A549 (cell line): ENCODE data around the gene GRB14. TPM values are rescaled to one million over a fixed set of nuclear protein-coding genes. Genes with fewer than 3 reads are reported as not detected.

ENCODE experiments used
- ATAC-seq, 2 experiments: fragments of 200-7000 bp in 1 of 2; fragments of >200 bp in 1 of 2; cut with Nextera tagmentation in 1 of 2; cut with Tn5 transposase in 1 of 2; 3 replicates each; pipeline versions ENCODE4 v1.8.0 to v1.9.1; 2018 to 2020; ENCODE audit warnings: mild to moderate bottlenecking in 1 of 2, moderate library complexity in 1 of 2
- CTCF ChIA-PET: fragments of 300-600 bp; sonication (Branson Sonifier 250); formaldehyde crosslinking; extraction: SDS; loops from one replicate; lab custom pipeline; 2021; ENCODE audit warnings: antibody characterized with exemption, inconsistent platforms; lab: Yijun Ruan, JAX
- POLR2A ChIA-PET: fragments of 350-600 bp; formaldehyde crosslinking; extraction: SDS; loops from one replicate; lab custom pipeline; 2021; ENCODE audit warnings: antibody characterized with exemption, inconsistent platforms; lab: Yijun Ruan, JAX
- DNase-seq, 2 experiments: peaks; one replicate each; pipeline versions ENCODE4 v3.0.0 to v3.0.0-alpha.2; 2011 to 2016; ENCODE audit warnings: low read depth in 1 of 2, low spot score in 1 of 2
- FAIRE-seq: peaks from 2 replicates; lab custom pipeline; 2011; peaks lifted over from hg19 to GRCh38; lab: Jason Lieb, UNC
- H3K27ac ChIP-seq, 2 experiments: fragments of >200 bp; sonication (Bioruptor Twin); formaldehyde crosslinking; 3 replicates each; pipeline ENCODE4 v1.5.1; 2016 to 2017
- H3K4me1 ChIP-seq: fragments of >200 bp; sonication (Bioruptor Twin); formaldehyde crosslinking; 3 replicates; pipeline ENCODE4 v1.6.1; 2016
- H3K4me2 ChIP-seq: fragments of >200 bp; sonication (Bioruptor Twin); formaldehyde crosslinking; 3 replicates; pipeline ENCODE4 v1.6.1; 2016
- H3K4me3 ChIP-seq: fragments of >200 bp; sonication (Bioruptor Twin); formaldehyde crosslinking; 3 replicates; pipeline ENCODE4 v1.5.1; 2016
- H3K9me3 ChIP-seq: fragments of >200 bp; sonication (Bioruptor Twin); formaldehyde crosslinking; 3 replicates; pipeline ENCODE4 v1.6.1; 2016
- CHD2 ChIP-seq: fragments of 150-350 bp; IDR thresholded peaks from 2 replicates; pipeline ENCODE4 v1.6.1; 2014; ENCODE audit warnings: low read length; ENCODE audit not compliant: partially characterized antibody
- CTCF ChIP-seq: fragments of >200 bp; sonication (Bioruptor Twin); formaldehyde crosslinking; IDR thresholded peaks from 3 replicates; pipeline ENCODE4 v1.5.1; 2016
- EHF ChIP-seq: fragments of 250-450 bp; sonication (Bioruptor Pico); IDR thresholded peaks from 2 replicates; pipeline ENCODE4 v1.5.0; 2020; ENCODE audit warnings: mild to moderate bottlenecking
- EHMT2 ChIP-seq: fragments of 200-600 bp; sonication (generic); IDR thresholded peaks from 2 replicates; pipeline ENCODE4 v1.6.1; 2016; ENCODE audit warnings: antibody characterized with exemption, low read depth, mild to moderate bottlenecking, moderate library complexity
- HES2 ChIP-seq: fragments of >200 bp; sonication (Bioruptor Twin); formaldehyde crosslinking; IDR thresholded peaks from 2 replicates; pipeline ENCODE4 v1.6.1; 2016
- HMGXB4 ChIP-seq: fragments of 250-450 bp; sonication (Bioruptor Pico); IDR thresholded peaks from 2 replicates; pipeline ENCODE4 v1.5.0; 2021; ENCODE audit warnings: mild to moderate bottlenecking, moderate library complexity, borderline replicate concordance
- HOXB5 ChIP-seq: fragments of 250-450 bp; sonication (Bioruptor Pico); IDR thresholded peaks from 2 replicates; pipeline ENCODE4 v1.5.0; 2020; ENCODE audit warnings: mild to moderate bottlenecking, moderate library complexity
- MAFK ChIP-seq: fragments of 450-650 bp; IDR thresholded peaks from 2 replicates; pipeline ENCODE4 v1.6.1; 2014; ENCODE audit not compliant: partially characterized antibody
- NFE2L2 ChIP-seq: fragments of 150-350 bp; conservative IDR thresholded peaks from 2 replicates; pipeline ENCODE4 v1.6.1; 2014; ENCODE audit warnings: low read length
- PHF8 ChIP-seq: fragments of 200-600 bp; sonication (generic); IDR thresholded peaks from 2 replicates; pipeline ENCODE4 v1.6.1; 2016; ENCODE audit warnings: low read depth, mild to moderate bottlenecking, antibody characterized with exemption, moderate library complexity, borderline replicate concordance
- RAD21 ChIP-seq, 2 experiments: fragments of >200 bp in 1 of 2; sonication (Bioruptor Twin) in 1 of 2; formaldehyde crosslinking in 1 of 2; IDR thresholded peaks in 1 of 2; conservative IDR thresholded peaks in 1 of 2; 2 replicates in 1 of 2; 3 replicates in 1 of 2; pipeline ENCODE4 v1.6.1; 2012 to 2018; ENCODE audit warnings: inconsistent platforms in 1 of 2
- RCOR1 ChIP-seq: fragments of 150-350 bp; IDR thresholded peaks from 2 replicates; pipeline ENCODE4 v1.6.1; 2014; ENCODE audit warnings: antibody characterized with exemption, low read length, low read depth
- RFX5 ChIP-seq: fragments of 450-650 bp; IDR thresholded peaks from 2 replicates; pipeline ENCODE4 v1.7.1; 2014; ENCODE audit warnings: antibody characterized with exemption, mild to moderate bottlenecking, moderate library complexity
- SMC3 ChIP-seq: fragments of >200 bp; sonication (Bioruptor Twin); formaldehyde crosslinking; IDR thresholded peaks from 3 replicates; pipeline ENCODE4 v1.6.1; 2018; ENCODE audit warnings: inconsistent platforms
- SREBF2 ChIP-seq: fragments of 450-650 bp; IDR thresholded peaks from 2 replicates; pipeline ENCODE4 v1.6.1; 2014; ENCODE audit warnings: mild to moderate bottlenecking, moderate library complexity
- TP53 ChIP-seq: fragments of 250-450 bp; sonication (Bioruptor Pico); IDR thresholded peaks from 2 replicates; pipeline ENCODE4 v1.5.0; 2021; ENCODE audit warnings: mild to moderate bottlenecking, moderate library complexity
- USF2 ChIP-seq: fragments of 450-650 bp; IDR thresholded peaks from 2 replicates; pipeline ENCODE4 v1.6.1; 2014; ENCODE audit warnings: antibody characterized with exemption
- ZSCAN20 ChIP-seq: fragments of 250-450 bp; sonication (Bioruptor Pico); IDR thresholded peaks from 2 replicates; pipeline ENCODE4 v1.8.0; 2022; ENCODE audit warnings: mild to moderate bottlenecking, moderate library complexity
- WGBS: methylation state at CpG from one replicate; pipeline ENCODE4 v1.1.6; 2017; ENCODE audit errors: missing lambda C conversion rate; 5-methylcytosine and 5-hydroxymethylcytosine counted together
- polyA plus RNA-seq, 4 experiments: library from polyadenylated mRNA; depleted of rRNA in 3 of 4; stranded (reverse); fragments of >200 nt; fragmentation: RNase III in 1 of 4; extraction: RNeasy Plus Mini Kit Qiagen cat#74134 plus additional on column Dnase treatment in 1 of 4; gene quantifications; 2 replicates in 3 of 4; 3 replicates in 1 of 4; pipeline ENCODE4 v1.2.3, GENCODE V29; 2011 to 2017

GRB14 gene
- polyA plus RNA-seq, 2 of the 4 experiments (the other 2 are of a cell fraction): 18.6 to 26.0 TPM

DNA sequence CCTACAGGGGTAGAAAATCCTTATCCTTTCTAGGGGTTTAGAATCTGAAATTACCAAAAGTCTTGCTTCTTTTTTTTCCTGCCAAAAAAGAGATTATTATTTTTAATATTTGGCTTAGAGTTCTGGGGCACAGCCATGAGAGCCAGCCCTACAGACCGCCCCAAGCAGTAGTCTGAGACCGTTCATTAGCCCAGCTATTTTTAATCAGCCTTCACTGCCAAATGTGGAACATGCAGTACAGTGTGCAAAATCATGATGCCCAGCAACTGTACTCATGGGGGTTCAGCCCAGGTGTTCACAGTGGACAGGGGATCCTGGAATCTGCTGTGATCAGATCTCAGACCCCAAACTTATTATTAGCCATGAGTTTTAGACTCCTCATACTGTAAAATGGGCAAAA, 60.4 kb downstream of the GRB14 start:
- H3K4me3 ChIP-seq: no peak overlapping the region
- DNase-seq (no peak), FAIRE-seq (no peak), ATAC-seq (no peak; a peak in 1 of 6 replicates)
- peaks cover 32% of the 10 kb centered on the region for H3K4me1 ChIP-seq
- ChIA-PET CTCF (interaction anchor here (0.6 to 3.8 kb wide), 31 partner anchors 8 to 162 kb away, joined by 3 to 25 read pairs (median 5); partner anchors contain the start of gene GRB14), POLR2A (no interaction called here)
- no peak for TF ChIP-seq EHF
- TF ChIP-seq SREBF2: no peak
- no peak for TF ChIP-seq HMGXB4
- TF ChIP-seq RCOR1: no peak
- no peak for TF ChIP-seq PHF8
- no peak for TF ChIP-seq CHD2
- TF ChIP-seq USF2: no peak
- no peak for TF ChIP-seq ZSCAN20 (CRISPR knock-in tag)
- TF ChIP-seq MAFK: no peak
- TF ChIP-seq NFE2L2: no peak
- TF ChIP-seq HOXB5 (CRISPR knock-in tag): no peak
- no peak for TF ChIP-seq CTCF
- TF ChIP-seq EHMT2: no peak
- TF ChIP-seq RFX5: no peak
- no peak for TF ChIP-seq HES2
- H3K4me2 ChIP-seq: peak overlapping the region; percentile 55
- H3K27ac ChIP-seq: peak overlapping the region in 1 of 2 experiments; percentile 35; a peak in 1 of 6 replicates
- no peaks in the 10 kb centered on the region for H3K9me3 ChIP-seq
- WGBS: 52% methylated on average over 2 of the region's 2 CpGs

DNA sequence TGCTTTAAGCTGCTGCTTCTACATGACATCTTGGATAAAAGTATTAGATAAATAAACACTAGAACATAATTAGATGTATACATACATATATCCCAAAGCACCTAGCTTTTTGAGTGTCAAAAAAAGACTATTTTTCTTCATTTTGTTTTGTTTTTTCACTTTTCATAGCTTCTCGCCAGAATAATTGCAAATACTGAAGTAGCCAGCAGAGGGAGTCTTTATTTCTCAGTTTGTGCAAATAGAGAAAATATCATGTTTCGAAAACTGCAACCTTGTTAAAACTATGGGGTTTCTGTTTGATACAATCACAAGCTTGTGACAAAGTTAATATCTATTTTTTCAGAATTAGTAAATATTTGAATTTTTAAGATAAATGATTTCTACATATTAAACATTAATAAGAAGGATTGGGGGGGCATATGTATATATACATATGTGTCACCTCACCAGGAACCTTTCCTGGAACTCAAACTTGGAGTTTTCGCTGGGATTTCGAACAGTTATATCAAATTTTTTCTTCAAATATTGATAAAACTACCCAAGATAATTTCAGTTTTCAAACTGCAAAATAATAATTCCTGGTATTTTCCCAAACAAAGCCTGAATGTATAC, 61.0 kb downstream of the GRB14 start:
- ATAC-seq: peak in 1 of 2 experiments; percentile 44; a peak in 3 of 6 replicates
- no peak for FAIRE-seq
- Histone ChIP-seq H3K27ac (no peak overlapping the region; a peak in 1 of 6 replicates), H3K4me3 (no peak overlapping the region), H3K9me3 (no peaks in the 10 kb centered on the region), H3K4me1 (peaks cover 30% of the 10 kb centered on the region), H3K4me2 (peak overlapping the region; percentile 55)
- peak in 1 of 2 experiments; percentile 25 for DNase-seq
- POLR2A ChIA-PET: no interaction called here
- 27% methylated on average over 4 of the region's 4 CpGs for WGBS
- TF ChIP-seq CTCF (peak; percentile 90), RAD21 (conservative IDR thresholded peaks at IDR 0.05 in 1 of 2, IDR thresholded peaks at IDR 0.05 in 1 of 2) (peak; percentile 69 to 81), SMC3 (peak; percentile 93), TP53 (CRISPR knock-in tag) (no peak)
- CTCF ChIA-PET: interaction anchor here (0.6 to 3.8 kb wide), 35 partner anchors 9 to 422 kb away, joined by 3 to 25 read pairs (median 4); partner anchors contain the start of genes COBLL1 and GRB14
